C1 segment of cervical spinal cord (tissue), 14 donors: Measurements from ENCODE around the gene KLHL3.

ENCODE experiments used
- DNase-seq, 14 donors: peaks; one replicate each; lab custom pipeline; 2025; lab: John Stamatoyannopoulos, UW

The KLHL3 gene

DNA sequence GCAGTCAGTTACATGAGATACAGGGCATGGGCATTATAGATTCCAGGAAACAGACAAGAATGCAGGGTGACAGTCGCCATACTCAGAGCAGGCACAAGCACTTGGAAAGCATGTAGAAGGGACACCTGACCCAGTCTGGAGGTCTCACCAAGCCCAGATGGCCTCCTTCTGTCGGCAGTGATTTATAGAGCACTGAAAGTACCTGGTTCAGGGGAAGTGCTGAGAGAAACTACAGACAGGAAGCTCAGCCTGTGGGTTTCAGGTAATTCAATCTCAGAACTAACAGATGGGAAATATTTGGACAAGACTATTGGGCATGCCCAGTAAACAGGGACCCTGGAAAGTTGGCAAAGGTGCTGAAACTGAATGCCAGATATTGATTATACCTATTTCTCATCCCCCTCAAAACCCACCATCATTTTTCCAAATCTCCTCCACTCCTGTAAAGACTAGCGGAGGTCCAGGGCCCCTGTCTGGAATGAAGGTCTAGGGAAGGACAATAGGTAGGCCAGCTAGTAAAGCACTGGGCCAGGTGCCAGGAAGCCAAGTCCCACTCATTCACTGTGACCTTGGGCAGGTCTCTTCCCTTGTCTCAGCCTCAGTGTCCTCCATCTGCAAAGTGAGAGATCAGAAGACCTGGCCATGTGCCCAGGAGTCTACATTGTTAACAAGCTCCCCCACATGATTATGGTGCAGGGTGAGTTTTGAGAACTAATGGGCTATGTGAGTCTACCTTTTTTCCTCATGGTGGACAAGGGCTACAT lies 26.9 kb downstream of the KLHL3 start:
- DNase-seq = peak in 1 of 14 donors; percentile 87

DNA sequence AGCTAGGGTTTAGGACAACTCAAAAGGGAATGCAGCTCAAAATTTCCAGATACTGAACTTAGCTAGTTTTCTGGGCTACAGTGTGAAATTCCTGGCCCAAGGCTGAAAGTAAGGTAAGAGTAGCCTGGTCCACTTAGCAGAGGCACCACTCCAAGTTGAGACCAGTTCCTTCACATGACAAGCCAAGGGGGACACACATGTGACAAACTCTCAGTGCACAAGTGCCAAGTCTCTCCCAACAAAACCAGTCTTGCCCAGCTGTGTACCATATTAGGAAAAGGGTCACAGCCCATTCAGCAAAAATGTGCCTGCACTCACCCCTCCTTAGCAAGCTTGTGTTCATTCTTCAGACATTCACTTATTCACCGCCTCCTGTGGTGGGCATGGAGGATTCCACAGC lies 27.8 kb downstream of the KLHL3 start:
- no peak for DNase-seq

DNA sequence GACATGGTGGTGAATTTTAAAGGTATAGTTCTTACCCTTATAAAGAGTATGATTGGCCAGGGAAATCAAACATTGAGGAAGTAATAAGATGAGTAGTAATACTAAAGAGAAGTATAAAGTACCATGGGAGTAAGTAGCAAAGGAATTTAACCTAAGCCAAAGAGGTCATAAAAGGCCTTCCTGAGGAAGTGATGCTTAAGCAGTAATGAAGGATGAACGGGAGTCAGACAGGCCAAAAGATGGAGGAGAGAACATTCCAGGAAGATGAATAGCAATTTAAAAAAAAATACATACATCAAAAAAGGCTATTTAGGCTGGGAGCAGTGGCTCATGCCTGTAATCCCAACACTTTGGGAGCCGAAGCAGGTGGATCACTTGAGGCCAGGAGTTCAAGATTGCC lies 29.0 kb downstream of the KLHL3 start:
- no peak for DNase-seq

DNA sequence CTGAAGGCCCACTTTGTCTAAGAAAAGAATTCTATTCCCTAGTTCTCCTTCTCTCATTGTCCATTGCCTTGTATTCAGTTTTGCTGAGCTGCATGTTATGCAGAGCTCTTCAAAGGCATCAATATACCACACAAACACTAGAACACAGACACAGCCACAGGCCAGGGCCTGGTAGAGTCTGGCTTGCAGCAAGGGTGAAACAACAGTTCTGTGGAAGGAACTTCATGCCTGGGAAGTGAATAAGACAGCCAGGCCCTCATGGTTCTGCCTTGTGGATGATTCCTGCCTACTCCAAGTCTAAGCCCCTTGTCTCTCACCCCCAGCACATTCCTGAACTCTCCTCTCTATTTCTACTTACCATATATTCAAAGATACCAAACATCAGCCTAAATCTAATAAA lies 30.8 kb downstream of the KLHL3 start:
- no peak for DNase-seq

DNA sequence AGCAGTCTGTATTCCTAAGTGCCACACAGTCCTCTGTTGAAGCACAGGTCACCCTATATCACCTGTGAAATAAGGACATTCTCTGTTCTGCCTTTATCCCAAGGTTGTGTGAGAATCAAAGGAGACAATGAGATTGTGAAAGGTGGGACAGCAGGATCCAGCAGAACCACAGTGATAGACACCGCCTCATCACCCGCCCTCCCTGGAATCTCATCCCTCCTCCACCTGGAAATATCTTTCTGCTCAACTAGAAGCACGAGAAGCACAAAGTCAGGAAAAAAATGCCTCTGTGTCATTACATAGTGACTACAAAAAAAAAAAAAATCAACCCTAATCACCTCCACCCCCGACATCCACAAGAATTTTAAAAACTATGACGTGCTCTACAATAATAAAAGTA lies 32.3 kb downstream of the KLHL3 start:
- no peak for DNase-seq

DNA sequence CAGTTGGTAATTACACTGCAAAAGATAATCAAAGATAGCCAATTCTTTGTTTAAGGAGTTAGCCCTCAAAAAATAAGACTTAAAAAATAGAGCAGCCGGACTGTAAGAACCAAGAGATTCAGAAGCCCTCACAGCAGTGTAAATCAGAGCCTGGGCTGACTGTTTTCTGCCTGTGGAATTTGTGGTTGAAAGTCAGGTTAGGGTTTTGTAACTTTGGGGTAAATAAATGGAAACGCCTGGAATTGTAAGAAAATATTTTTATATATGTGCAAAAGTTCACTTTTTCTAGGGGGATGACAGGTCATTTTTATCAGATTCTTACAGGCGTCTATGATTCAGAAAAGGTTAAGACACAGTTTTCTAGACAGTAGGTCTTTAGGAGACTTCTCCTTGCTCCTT lies 35.6 kb downstream of the KLHL3 start:
- DNase-seq = no peak

DNA sequence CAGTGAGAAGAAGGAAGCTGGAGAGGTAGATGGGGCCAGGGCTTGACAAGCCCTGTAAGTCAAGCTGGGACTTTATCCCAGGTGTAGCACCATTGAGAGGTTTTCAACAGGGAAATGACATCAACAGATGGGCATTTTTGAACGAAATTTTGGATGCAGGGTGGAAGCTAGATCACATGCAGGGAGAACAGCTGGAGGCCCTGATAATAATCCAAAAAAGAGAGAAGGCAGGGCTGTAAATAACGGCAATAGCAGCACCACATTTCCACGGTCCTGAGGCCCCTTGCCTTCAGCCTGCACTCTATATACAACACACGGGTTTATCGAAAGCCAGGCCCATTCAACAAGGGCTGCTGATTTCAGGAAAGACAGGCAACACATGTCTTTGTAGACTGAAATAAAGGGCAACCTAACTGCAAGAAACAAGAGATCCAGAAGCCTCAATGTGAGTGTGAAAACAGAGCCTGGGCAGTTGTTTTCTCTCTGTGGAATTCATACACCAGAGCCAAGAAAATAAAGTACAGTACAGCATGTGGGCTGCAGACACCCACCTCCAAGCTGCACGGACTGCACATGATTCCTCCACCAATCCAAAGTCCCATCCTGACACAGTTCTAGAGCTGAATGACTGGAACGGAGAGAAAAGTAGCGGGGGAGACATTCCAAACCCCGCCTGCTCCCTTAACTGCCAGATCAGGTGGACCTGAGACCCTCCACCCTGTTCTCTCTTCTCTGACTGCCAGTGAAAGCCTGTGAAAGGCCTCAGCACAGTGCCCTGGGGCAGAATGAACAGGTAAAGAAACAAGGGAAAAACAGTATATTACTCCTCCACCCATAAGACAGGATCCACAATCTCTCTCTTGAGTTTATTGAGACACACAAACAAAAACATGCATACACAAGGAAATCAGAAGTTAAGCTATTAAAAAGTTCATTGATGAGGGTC lies 36.3 kb downstream of the KLHL3 start:
- DNase-seq = peak in 1 of 14 donors; percentile 78

DNA sequence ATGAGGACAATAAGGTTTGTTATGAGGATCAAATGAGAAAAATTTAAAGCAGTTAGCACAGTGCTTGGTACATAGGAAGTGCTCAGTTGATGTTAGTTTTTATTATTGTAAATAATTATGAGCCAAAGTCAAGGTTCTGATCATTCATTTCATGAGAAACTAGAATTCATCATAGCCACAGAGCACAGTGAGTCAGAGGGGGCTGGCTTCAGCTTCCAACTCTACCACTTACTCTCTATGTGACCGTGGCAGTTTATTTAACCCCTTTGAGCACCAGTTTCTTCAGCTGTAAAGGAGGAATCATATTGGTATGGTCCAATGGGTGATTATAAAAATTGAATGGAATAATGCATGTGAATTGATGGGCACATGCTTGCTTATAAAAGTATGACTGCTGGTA lies 39.4 kb downstream of the KLHL3 start:
- DNase-seq = no peak

DNA sequence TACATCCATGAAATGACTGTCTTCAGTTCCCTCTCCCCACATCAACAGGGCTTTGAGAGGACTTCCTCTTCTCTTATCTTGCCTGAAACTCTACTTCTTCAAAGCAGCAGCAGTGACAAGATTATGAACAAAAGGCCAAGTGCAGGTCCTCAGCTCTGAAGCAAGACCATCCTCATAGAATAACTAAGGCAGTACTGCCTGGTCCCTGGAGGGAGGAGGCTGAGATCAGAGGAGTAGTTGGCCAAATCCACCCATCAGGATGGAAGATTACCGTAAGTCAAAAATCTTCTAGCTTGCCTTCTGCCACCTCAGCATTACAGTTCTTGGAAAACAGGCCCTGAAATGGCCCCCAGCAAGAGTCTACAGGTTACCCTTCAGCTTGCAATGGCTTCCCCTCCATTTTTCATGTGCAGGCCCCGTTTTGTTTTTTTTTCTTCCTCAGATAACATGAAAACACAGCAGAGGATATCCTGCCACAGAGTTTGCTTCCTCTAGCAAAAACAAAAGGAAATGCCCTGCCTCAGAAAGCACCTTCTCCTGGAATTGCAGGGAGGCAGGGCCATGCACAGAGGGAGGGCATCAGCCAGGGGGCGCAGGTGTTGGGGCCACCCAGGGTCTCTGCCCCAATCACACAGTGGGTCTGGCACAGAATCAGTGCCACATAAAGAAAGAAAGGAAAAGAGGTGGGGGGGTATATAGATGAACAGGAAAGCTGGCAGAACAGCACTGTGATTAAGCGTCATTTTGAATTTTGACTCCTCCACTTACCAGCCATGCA lies 40.0 kb downstream of the KLHL3 start:
- DNase-seq = no peak

DNA sequence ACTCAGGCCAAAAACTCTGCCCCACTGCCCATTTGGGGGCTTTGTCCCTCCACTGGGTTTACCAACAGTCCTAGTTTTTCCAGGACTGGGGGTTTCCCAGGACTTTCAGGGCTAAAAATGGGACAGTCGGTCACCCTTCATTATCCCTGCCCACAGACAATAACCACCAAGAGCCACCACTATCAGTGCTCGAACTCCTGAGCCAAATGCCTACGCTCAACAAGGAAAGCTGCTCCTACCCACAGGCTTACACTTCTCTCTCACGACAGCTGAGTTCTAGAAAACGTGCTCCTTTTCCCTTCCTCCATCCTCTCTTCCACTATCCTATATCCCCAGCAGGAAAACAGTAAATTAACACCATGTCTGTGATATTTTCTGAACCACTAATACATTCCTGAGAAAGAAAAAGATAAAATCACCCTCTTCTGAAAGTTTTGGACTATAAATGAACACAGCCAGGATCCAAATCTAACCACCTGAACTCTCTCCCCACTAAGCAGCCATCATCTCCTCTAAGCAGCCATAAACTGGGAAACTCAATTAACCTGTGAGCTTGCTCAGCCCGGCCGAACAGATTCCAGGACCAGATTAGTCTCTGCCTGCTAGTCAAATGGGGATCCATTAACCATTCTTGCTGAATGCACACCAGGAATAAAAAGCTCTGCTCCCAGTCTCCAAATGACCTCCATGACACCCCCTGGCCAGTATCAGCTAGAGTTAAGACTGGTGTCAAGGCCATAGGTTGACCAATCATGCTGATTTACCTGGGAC lies 41.8 kb downstream of the KLHL3 start:
- no peak for DNase-seq

DNA sequence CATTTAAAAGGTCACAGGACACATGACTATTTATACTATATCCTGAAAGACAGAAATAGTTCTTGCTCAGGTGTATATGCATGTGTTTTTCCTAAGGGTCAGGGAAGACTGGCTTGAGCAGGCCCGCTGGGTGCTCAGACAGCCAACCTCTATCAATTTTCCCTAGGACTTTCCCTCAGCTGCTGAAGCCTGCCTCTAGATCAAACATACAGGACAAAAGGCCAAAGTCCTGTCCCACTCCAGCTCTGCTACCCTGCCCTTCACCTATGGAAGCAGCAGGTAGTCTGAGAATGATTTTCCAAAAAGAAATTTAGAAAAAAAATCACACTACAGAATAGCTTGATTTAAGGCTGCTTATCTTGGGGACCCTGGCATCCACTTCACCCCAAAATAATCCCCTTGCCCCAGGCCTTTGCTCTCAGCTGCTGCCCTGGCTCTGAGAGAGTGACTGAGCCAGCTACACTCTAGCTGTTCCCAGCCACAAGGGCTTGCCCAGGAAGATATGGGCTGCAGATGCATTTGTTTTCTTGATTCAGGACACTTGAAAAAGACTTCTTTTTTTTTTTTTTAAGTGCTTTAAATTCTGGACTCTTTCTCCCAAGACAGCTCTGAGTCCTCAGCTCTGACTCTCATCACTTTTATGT lies 42.5 kb downstream of the KLHL3 start:
- no peak for DNase-seq

DNA sequence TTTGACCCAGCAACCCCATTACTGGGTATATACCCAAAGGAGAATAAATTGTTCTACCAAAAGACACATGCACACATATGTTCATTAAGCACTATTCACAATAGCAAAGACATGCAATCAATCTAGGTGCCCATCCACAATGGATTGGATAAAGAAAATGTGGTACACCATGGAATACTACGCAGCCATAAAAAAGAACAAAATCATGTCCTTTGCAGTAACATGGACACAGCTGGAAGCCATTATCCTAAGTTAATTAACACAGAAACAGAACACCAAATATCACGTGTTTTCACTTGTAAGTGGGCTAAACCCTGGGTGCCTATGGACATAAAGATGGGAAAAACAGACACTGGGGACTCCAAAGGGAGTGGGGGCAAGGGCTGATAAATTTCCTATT lies 46.6 kb downstream of the KLHL3 start:
- DNase-seq = no peak

DNA sequence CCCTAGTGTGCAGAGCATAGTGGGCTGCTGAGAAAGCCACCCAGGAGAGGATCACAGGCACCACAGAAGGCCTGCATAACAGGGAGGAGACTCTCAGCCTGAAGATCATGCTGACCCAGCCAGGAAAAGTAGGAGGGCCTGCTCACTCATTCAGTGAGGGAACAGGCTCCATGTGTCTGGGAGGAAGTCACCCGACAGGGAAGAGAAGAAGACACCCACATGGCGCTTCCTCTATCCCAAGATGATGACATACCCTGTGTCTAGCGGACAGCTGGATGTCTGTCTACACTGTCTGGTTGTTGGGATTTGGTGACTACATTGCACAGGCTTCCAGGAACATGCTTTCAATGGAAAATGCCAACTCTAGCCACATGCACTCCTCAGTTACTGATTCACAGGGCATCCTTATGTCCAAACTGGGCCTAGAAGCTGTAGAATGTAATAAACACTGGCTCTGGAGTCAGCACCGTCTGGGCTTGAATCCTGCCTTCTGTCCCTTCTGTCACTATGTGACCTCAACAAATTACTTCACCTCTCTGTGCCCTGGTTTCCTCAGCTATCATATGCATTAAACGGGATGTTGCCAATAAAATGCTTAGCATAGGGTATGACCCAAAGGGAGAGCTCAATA lies 47.6 kb downstream of the KLHL3 start:
- peak in 1 of 14 donors; percentile 32 for DNase-seq

DNA sequence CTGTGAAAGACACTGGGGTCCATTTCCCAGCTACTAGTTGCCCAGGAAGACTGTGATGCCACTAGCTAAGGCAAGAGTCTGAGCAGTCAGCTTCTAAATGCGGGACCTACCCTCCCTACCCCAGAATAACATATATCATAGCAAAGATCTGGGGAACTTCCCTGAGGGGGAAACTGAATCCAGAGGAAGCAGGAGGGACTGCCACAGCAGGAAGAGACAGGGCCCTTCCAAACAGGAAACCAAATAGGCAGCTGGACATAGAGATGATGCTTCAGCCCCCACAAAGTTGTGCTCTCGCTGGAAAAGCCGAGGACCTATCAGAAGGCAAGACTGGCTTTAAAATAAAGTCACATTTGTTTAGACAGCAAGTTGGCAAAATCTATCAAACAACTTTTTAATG lies 51.1 kb downstream of the KLHL3 start:
- DNase-seq = no peak

DNA sequence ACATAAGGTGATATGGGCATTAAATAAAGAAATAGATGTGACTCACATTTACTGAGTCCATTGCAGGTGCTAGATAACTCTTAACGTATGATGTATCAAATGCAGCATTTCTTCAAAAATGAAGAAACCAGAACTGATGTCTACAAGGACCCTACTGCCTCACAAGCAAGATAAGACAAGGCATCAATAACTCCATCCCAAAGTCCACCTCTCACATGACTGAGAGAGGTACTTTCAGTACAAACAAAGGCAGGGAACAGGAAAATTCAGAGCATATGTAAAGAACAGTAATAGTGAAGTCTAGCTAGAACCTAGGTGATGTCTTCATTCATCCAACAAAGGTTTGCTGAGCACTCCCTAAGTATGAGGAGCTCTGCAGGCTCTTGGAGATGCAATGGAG lies 54.7 kb downstream of the KLHL3 start:
- no peak for DNase-seq

DNA sequence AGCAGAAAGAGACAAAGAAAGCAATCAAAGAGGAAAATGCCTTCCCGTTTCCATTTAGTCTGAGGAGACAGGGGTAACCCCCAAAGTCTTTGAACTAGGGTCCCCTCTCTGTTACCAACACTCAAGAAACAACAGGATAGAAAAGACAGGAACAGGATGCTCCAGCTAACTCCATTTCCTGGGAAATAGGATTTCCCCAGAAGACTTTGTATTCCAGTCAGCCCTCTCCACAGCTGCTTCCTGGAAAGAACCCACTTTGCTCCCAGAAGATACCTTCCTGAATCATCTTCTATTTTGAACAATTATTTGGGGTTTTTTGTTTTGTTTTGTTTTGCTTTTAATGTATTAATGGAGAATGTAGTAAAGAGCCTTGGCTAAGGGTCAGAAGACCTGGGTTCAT lies 56.0 kb downstream of the KLHL3 start:
- DNase-seq = no peak

DNA sequence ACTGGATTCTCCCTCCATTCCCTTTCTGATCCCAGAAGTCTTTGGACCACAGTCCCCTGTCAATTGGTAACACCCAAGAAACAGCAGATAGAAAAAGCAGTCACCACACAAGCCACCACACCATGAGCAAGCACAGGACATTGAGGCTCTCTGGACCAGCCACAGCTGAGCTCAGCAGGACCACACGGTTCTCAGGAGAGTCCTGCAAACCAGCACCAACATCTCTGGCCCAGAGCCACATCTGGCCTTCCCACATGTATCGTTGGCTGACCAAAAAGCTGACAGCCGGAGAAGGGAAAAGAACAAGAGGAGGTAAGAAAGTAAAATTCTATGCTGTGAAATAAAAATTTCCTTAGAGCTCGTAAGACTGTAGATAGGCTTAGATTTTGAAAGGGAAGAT lies 56.7 kb downstream of the KLHL3 start:
- no peak for DNase-seq

DNA sequence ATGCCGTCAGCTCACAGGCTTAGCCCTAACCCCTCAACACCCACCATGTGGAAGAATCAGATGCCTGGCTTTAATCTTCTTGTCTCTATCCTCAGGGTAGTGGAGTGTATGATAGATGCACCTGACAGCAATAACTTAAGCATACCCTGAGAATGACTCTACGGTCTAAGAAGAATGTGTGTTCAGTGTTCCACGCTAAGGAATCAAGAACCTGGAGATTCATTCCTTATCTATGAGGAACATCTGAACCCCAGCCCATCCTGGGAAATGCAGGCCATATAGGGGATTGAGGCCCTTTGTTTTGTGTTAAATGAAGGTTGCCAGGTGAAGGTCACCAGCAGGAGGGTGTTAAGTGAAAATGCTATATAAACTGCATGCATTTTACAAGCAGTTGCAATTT lies 63.0 kb downstream of the KLHL3 start:
- DNase-seq = no peak

DNA sequence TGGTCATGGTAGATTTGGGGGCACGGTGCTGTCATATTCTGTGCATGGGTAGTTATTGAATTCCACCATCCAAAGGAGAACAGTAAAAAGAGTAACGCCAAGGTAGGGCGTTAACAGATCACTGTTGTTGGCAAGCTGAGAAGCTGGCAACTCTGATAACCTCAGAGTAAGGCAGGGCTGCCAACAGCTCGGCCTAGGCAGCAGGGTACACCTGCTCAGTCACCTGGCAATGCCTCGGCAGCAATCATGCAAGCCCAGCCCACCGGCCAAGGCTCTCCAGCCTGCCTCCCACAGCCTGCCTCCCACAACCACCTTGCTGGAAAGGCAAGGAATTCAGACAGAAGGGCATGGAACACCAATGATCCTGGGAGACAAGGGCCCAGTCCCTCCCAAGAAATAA lies 63.9 kb downstream of the KLHL3 start:
- DNase-seq = peak in 1 of 14 donors; percentile 90

DNA sequence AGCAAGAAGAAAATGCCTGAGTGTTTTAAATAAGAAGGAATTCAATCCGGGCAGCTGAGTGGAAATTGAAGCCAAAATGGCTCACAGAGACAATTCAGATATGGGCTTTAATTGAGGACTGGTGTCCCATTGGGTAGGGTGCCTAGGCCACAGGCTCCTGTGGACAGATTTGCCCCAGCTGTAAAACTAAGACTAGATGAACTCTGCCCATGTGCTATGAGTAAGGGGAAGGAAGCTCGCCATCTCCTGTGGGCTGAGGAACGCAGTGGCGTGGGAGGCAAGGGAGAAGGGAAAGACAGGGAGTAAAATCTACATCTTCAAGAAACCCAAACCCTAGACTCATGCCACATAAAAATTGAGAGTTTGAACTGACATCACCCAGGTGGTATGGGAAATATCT lies 66.1 kb downstream of the KLHL3 start:
- no peak for DNase-seq
